Measurements from ENCODE around the gene IGSF9B. TPM values are rescaled to one million over a fixed set of nuclear protein-coding genes. Genes with fewer than 3 reads are reported as not detected.

The IGSF9B gene
- total RNA-seq, 1 experiment from 2014 or later = 0.37 TPM

GRCh38 chr11:133922078-133922870 is 34.5 kb downstream of the IGSF9B start:
- no peak for DNase-seq (ENCODE audit: extremely low read depth, low read depth)

- DNase-seq (ENCODE audit: extremely low read depth, low read depth) = no peak
Observed at GRCh38 chr11:133921513-133921912, 35.3 kb downstream of the IGSF9B start.

- DNase-seq (ENCODE audit: extremely low read depth, low read depth) = no peak
Observed at GRCh38 chr11:133921026-133921425, 35.7 kb downstream of the IGSF9B start.

GRCh38 chr11:133920109-133920990 is 36.4 kb downstream of the IGSF9B start:
- DNase-seq (ENCODE audit: extremely low read depth, low read depth) = no peak

GRCh38 chr11:133919330-133920108 is 37.2 kb downstream of the IGSF9B start:
- DNase-seq (ENCODE audit: extremely low read depth, low read depth) = no peak

- no peak for DNase-seq (ENCODE audit: extremely low read depth, low read depth)
Observed at GRCh38 chr11:133918608-133919260, 38.0 kb downstream of the IGSF9B start.

- no peak for DNase-seq (ENCODE audit: extremely low read depth, low read depth)
Observed at GRCh38 chr11:133917921-133918607, 38.7 kb downstream of the IGSF9B start.

- no peak for DNase-seq (ENCODE audit: extremely low read depth, low read depth)
Observed at GRCh38 chr11:133916784-133917440, 39.9 kb downstream of the IGSF9B start.

GRCh38 chr11:133913761-133914160 is 43.0 kb downstream of the IGSF9B start:
- no peak for DNase-seq (ENCODE audit: extremely low read depth, low read depth)

GRCh38 chr11:133911171-133911570 is 45.6 kb downstream of the IGSF9B start:
- DNase-seq (ENCODE audit: extremely low read depth, low read depth) = no peak

- DNase-seq (ENCODE audit: extremely low read depth, low read depth) = no peak
Observed at GRCh38 chr11:133910101-133910500, 46.7 kb downstream of the IGSF9B start.

GRCh38 chr11:133908827-133909226 is 47.9 kb downstream of the IGSF9B start:
- no peak for DNase-seq (ENCODE audit: extremely low read depth, low read depth)

- DNase-seq (ENCODE audit: extremely low read depth, low read depth) = no peak
Observed at GRCh38 chr11:133907841-133908241, 48.9 kb downstream of the IGSF9B start.

- no peak for DNase-seq (ENCODE audit: extremely low read depth, low read depth)
Observed at GRCh38 chr11:133907216-133907615, 49.6 kb downstream of the IGSF9B start.

GRCh38 chr11:133906746-133907145 is 50.0 kb downstream of the IGSF9B start:
- DNase-seq (ENCODE audit: extremely low read depth, low read depth) = no peak

- DNase-seq (ENCODE audit: extremely low read depth, low read depth) = no peak
Observed at GRCh38 chr11:133906241-133906640, 50.5 kb downstream of the IGSF9B start.

GRCh38 chr11:133905677-133906156 is 51.1 kb downstream of the IGSF9B start:
- no peak for DNase-seq (ENCODE audit: extremely low read depth, low read depth)

- no peak for DNase-seq (ENCODE audit: extremely low read depth, low read depth)
Observed at GRCh38 chr11:133904818-133905515, 51.8 kb downstream of the IGSF9B start.
